ENCODE data around the gene RFWD3.
A peak's percentile ranks its signal among the peaks of the same experiment; 100 is the strongest.

RFWD3 gene

DNA sequence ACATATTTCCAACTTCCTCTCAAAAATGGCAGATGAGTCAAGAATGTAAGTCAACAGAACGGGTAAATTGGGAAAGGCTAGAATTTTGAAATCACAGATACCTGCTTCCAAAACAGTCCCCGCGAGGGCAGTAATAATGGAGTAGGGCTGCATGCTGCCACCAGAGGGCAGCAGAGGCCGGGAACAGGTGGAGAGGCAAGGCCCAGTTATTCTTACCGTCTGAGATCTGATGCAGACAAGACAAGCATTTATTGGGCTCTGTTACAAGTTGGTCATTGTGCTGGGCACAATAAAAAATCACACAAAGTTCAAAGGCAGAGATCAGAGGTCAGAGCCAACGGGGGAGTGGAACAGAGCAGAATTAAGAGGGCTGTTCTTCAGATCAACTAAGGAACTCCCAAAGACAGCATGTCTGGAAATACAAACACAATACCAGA is 42.8 kb upstream of the RFWD3 start:
- TF ChIP-seq, protein P1, sequence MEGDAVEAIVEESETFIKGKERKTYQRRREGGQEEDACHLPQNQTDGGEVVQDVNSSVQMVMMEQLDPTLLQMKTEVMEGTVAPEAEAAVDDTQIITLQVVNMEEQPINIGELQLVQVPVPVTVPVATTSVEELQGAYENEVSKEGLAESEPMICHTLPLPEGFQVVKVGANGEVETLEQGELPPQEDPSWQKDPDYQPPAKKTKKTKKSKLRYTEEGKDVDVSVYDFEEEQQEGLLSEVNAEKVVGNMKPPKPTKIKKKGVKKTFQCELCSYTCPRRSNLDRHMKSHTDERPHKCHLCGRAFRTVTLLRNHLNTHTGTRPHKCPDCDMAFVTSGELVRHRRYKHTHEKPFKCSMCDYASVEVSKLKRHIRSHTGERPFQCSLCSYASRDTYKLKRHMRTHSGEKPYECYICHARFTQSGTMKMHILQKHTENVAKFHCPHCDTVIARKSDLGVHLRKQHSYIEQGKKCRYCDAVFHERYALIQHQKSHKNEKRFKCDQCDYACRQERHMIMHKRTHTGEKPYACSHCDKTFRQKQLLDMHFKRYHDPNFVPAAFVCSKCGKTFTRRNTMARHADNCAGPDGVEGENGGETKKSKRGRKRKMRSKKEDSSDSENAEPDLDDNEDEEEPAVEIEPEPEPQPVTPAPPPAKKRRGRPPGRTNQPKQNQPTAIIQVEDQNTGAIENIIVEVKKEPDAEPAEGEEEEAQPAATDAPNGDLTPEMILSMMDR (IDR thresholded peaks at IDR 0.05) = peak; percentile 97
- H3K27ac Mint-ChIP-seq = no peak overlapping the region
- no peaks in the 10 kb centered on the region for H3K9me3 Mint-ChIP-seq
- H3K4me3 Mint-ChIP-seq = no peak overlapping the region
- H3K27me3 Mint-ChIP-seq (ENCODE audit: low read depth, poor library complexity) = peaks cover 8% of the 10 kb centered on the region
- H3K4me1 Mint-ChIP-seq = peaks cover 5% of the 10 kb centered on the region
- no peaks in the 10 kb centered on the region for H3K36me3 Mint-ChIP-seq (ENCODE audit: low read depth)
- peak; percentile 88 for DNase-seq

DNA sequence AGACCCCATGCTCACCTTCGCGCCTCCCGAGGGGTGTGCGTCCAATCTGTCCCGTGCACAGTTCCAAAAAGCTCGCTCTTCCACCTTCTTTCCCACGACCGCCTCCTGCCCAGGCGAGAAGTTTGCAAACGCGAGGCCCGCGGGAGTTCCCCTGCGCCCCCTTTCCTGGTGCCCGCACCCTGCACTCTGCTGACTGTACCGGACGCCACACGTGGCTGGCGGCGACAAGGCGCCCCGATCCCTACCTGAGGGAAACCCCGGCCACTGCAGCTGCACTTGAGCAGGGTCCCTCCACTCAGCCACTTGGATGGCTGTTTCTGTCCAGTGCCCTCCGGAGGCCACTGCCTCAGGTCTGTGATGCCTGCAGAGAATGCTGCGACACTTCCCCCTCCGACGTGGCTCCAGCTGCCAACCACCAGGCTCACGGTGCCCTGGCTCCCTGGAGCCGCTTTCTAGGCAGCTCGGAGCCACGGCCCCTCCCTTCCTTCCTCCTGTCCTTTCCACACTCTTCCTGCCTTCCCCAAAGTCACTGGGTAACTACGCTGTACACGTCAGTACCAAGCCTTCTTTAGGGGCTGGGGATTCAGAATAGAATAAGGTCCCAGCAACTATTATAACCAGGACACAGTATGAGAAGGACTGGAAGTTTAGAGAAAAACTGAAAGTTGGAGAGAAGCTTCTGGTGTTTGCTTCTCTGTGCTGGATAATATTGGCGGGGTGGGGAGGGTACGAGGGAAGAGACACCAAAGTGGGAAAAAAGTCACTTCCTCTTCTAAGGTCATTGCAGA is 34.0 kb upstream of the RFWD3 start, which contains the start of gene MLKL:
Gene MLKL, minus strand, starts transcription at position 425 of the 788 bp plus-strand sequence. CDS start 5,105 bp downstream, outside the sequence.
- peaks cover 38% of the 10 kb centered on the region for H3K27me3 Mint-ChIP-seq (ENCODE audit: low read depth, poor library complexity)
- no peak for DNase-seq
- no peaks in the 10 kb centered on the region for H3K36me3 Mint-ChIP-seq (ENCODE audit: low read depth)
- peaks cover 8% of the 10 kb centered on the region for H3K9me3 Mint-ChIP-seq
- TF ChIP-seq, protein P1 (IDR thresholded peaks at IDR 0.05) = no peak
- H3K4me1 Mint-ChIP-seq = peaks cover 16% of the 10 kb centered on the region
- H3K27ac Mint-ChIP-seq = no peak within 1 kb of the TSS
- peak within 1 kb of the TSS; percentile 78 for H3K4me3 Mint-ChIP-seq

DNA sequence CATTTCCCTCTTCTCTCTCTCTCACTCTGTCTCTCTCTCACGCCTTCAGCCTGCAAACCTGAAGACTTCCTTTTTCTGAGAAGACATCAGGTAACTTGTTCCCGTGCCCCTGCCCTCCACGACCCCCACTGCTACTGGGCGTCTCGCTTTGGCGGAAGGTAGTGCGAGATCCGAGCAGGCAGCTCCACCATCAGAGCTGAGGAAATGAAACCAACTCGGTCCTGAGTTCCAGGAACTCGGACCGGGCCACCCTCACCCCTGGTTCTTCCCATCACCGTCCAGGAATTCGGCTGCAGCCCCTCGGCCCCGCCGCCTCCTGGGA is 33.4 kb upstream of the RFWD3 start:
- Mint-ChIP-seq H3K36me3 (ENCODE audit: low read depth) (no peaks in the 10 kb centered on the region), H3K4me1 (peaks cover 16% of the 10 kb centered on the region), H3K27me3 (ENCODE audit: low read depth, poor library complexity) (peaks cover 39% of the 10 kb centered on the region), H3K9me3 (peaks cover 8% of the 10 kb centered on the region), H3K27ac (no peak overlapping the region), H3K4me3 (peak overlapping the region; percentile 78)
- DNase-seq = no peak
- TF ChIP-seq, protein P1 (IDR thresholded peaks at IDR 0.05) = no peak

DNA sequence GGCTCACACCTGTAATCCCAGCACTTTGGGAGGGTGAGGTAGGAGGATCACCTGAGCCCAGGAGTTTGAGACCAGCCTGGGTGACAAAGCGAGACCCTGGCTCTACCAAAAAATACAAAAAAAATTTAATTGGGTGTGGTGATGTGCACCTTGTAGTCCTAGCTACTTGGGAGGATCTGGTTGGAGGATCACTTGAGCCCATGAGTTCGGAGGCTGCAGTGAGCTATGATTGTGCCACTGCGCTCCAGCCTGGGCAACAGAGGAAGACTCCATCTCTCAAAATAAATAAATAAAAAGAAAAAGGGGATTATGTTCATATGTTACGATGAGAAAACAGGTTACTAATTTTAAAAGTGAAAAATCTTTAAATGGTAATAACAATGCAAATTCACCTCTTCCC is 33.0 kb upstream of the RFWD3 start:
- DNase-seq = no peak
- Mint-ChIP-seq H3K9me3 (peaks cover 8% of the 10 kb centered on the region), H3K4me1 (peaks cover 16% of the 10 kb centered on the region), H3K27ac (no peak overlapping the region), H3K27me3 (ENCODE audit: low read depth, poor library complexity) (peaks cover 39% of the 10 kb centered on the region), H3K36me3 (ENCODE audit: low read depth) (no peaks in the 10 kb centered on the region), H3K4me3 (no peak overlapping the region)
- TF ChIP-seq, protein P1 (IDR thresholded peaks at IDR 0.05) = no peak

DNA sequence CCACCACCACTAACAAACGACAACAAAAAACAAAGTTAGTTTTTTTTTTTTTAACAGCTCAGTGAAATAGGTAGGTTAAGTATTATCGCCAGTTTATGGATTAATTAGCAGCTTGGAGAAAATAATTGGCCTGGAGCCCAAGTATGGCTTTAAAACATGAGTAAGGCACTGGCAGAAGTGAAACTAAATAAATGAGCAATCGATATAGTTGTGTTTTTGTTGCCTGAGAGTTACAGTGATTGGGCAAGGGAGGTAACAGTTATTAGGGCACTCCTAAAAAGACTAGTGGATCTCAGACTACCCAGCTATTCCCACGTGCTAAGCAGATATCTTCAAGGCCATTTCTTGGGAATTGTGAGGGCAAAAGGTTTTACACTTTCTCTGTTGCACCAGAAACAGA is 31.5 kb upstream of the RFWD3 start:
- DNase-seq = no peak
- TF ChIP-seq, protein P1 (IDR thresholded peaks at IDR 0.05) = no peak
- Mint-ChIP-seq H3K27me3 (ENCODE audit: low read depth, poor library complexity) (peaks cover 38% of the 10 kb centered on the region), H3K4me3 (no peak overlapping the region), H3K27ac (no peak overlapping the region), H3K36me3 (ENCODE audit: low read depth) (no peaks in the 10 kb centered on the region), H3K4me1 (peaks cover 16% of the 10 kb centered on the region), H3K9me3 (peaks cover 8% of the 10 kb centered on the region)
